Astrocyte (in vitro differentiated cells and primary cell): Measurements from ENCODE around the gene DEDD2. TPM values are rescaled to one million over a fixed set of nuclear protein-coding genes. Genes with fewer than 3 reads are reported as not detected.
A peak's percentile ranks its signal among the peaks of the same experiment; 100 is the strongest.

ENCODE experiments used
- DNase-seq: peaks from one replicate; pipeline ENCODE4 v3.0.0-alpha.2; 2010; ENCODE audit warnings: low read depth
- FAIRE-seq: peaks from 2 replicates; lab custom pipeline; 2011; peaks lifted over from hg19 to GRCh38; lab: Jason Lieb, UNC
- H2AFZ ChIP-seq: 2 replicates; pipeline ENCODE4 v1.6.0; 2012; ENCODE audit warnings: low read depth, low read length, inconsistent platforms
- H3K27ac ChIP-seq: 2 replicates; pipeline ENCODE4 v1.5.1; 2011; ENCODE audit warnings: low read depth, low read length, inconsistent platforms
- H3K27me3 ChIP-seq: 2 replicates; pipeline ENCODE4 v1.6.0; 2011; ENCODE audit warnings: low read length, inconsistent platforms; ENCODE audit not compliant: insufficient read depth
- H3K36me3 ChIP-seq: 2 replicates; pipeline ENCODE4 v1.5.1; 2011; ENCODE audit warnings: low read length, inconsistent platforms; ENCODE audit not compliant: insufficient read depth
- H3K4me1 ChIP-seq: 2 replicates; pipeline ENCODE4 v1.5.1; 2011; ENCODE audit warnings: low read length, inconsistent platforms; ENCODE audit not compliant: insufficient read depth
- H3K4me2 ChIP-seq: 2 replicates; pipeline ENCODE4 v1.6.0; 2012; ENCODE audit warnings: low read length, inconsistent platforms
- H3K4me3 ChIP-seq: 2 replicates; pipeline ENCODE4 v1.5.1; 2011; ENCODE audit warnings: low read depth, mild to moderate bottlenecking, low read length, inconsistent platforms; ENCODE audit not compliant: insufficient read depth
- H3K79me2 ChIP-seq: 2 replicates; pipeline ENCODE4 v1.6.0; 2012; ENCODE audit warnings: mild to moderate bottlenecking, low read length, inconsistent platforms; ENCODE audit not compliant: insufficient read depth
- H3K9ac ChIP-seq: 2 replicates; pipeline ENCODE4 v1.6.0; 2012; ENCODE audit warnings: mild to moderate bottlenecking, low read length, inconsistent platforms
- H3K9me3 ChIP-seq: 2 replicates; pipeline ENCODE4 v1.5.1; 2012; ENCODE audit warnings: low read depth, mild to moderate bottlenecking, low read length, inconsistent platforms; ENCODE audit not compliant: insufficient read depth
- H4K20me1 ChIP-seq: 2 replicates; pipeline ENCODE4 v1.6.0; 2012; ENCODE audit warnings: low read length, inconsistent platforms; ENCODE audit not compliant: insufficient read depth
- H3K27ac Mint-ChIP-seq: one replicate; pipeline ENCODE4 v1.8.0; 2021; ENCODE audit warnings: mild to moderate bottlenecking, mixed read lengths; ENCODE audit not compliant: unreplicated experiment
- H3K27me3 Mint-ChIP-seq: one replicate; pipeline ENCODE4 v1.8.0; 2021; ENCODE audit warnings: low read depth, mixed read lengths; ENCODE audit not compliant: unreplicated experiment
- H3K36me3 Mint-ChIP-seq: one replicate; pipeline ENCODE4 v1.8.0; 2021; ENCODE audit warnings: low read depth, mixed read lengths; ENCODE audit not compliant: unreplicated experiment
- H3K4me1 Mint-ChIP-seq: one replicate; pipeline ENCODE4 v1.8.0; 2021; ENCODE audit warnings: low read depth, mixed read lengths; ENCODE audit not compliant: unreplicated experiment
- H3K4me3 Mint-ChIP-seq: one replicate; pipeline ENCODE4 v1.8.0; 2021; ENCODE audit warnings: mild to moderate bottlenecking, moderate library complexity, mixed read lengths; ENCODE audit not compliant: unreplicated experiment
- H3K9me3 Mint-ChIP-seq: one replicate; pipeline ENCODE4 v1.8.0; 2021; ENCODE audit warnings: mild to moderate bottlenecking, mixed read lengths; ENCODE audit not compliant: unreplicated experiment
- CTCF ChIP-seq: IDR thresholded peaks from 2 replicates; pipeline ENCODE4 v1.5.1; 2011; ENCODE audit warnings: low read depth, mild to moderate bottlenecking, inconsistent platforms, low read length, moderate library complexity; ENCODE audit not compliant: insufficient read depth
- EZH2 ChIP-seq: IDR thresholded peaks from 2 replicates; pipeline ENCODE4 v1.6.1; 2012; ENCODE audit warnings: mild to moderate bottlenecking, low read length, inconsistent platforms; ENCODE audit not compliant: insufficient read depth
- total RNA-seq: library from RNA; stranded (reverse); gene quantifications from 2 replicates; pipeline ENCODE4 v1.2.1, GENCODE V29; 2021

The DEDD2 gene
- total RNA-seq, 1 donor from 2014 or later = 26.1 TPM

DNA sequence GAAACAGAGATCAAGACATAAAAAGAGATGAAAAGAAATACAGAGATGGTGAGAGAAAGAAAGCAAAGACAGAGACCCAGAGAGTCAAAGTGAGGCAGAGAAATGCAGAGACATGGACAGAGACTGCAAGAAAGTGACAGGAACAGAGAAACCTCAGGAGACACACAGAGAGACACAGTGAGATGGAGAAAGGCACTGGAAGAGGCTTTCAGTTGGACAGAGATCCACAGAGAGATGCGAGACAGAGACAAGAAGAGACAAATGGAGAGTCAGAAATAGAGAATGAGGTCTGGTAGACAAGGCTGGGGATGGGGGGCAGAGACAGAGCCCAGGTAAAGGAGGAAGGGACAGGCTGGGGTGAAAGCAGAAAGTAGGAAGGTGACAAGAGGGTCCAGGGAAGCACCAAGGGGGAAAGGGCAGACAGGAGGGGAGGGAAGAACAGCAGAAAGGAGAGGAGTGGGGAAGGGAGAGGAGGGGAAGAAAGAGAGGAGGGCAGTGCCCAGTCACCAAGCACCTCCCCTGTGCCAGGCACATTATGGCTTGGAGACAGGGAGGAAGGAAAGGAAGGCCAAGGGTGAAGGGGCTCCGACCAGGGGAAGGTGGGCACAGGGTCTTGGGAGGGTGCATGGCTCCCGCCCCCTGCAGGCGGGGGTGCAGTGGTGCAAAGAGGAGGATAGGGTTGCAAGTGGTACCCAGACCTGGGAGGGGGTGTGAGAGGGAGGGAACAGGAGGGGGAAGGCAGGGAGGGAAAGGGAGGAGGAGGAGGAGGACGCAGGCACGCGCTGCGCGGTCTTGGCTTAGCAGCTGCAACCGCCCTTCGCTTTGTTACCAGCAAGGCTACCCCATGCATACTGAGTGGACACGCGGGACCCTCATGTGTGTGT is 38.4 kb downstream of the DEDD2 start:
- Mint-ChIP-seq H3K4me3 (no peak overlapping the region), H3K9me3 (no peaks in the 10 kb centered on the region), H3K27me3 (peaks cover 50% of the 10 kb centered on the region), H3K27ac (no peak overlapping the region), H3K36me3 (no peaks in the 10 kb centered on the region), H3K4me1 (peaks cover 7% of the 10 kb centered on the region)
- H3K36me3 ChIP-seq = no peaks in the 10 kb centered on the region
- no peak for FAIRE-seq
- peaks cover 20% of the 10 kb centered on the region for H4K20me1 ChIP-seq
- no peak overlapping the region for H3K4me3 ChIP-seq
- H3K4me1 ChIP-seq = no peaks in the 10 kb centered on the region
- H3K9me3 ChIP-seq = no peaks in the 10 kb centered on the region
- DNase-seq = no peak
- H3K27me3 ChIP-seq = peaks cover 60% of the 10 kb centered on the region
- TF ChIP-seq CTCF = no peak
- peak; percentile 49 for TF ChIP-seq EZH2
- H3K79me2 ChIP-seq = no peaks in the 10 kb centered on the region
- no peak overlapping the region for H3K9ac ChIP-seq
- no peak overlapping the region for H3K4me2 ChIP-seq
- H3K27ac ChIP-seq = no peak overlapping the region
- no peak overlapping the region for H2AFZ ChIP-seq

- Histone ChIP-seq H3K27ac (no peak overlapping the region), H3K9me3 (no peaks in the 10 kb centered on the region), H3K4me3 (no peak overlapping the region), H3K79me2 (no peaks in the 10 kb centered on the region), H3K4me1 (no peaks in the 10 kb centered on the region), H2AFZ (peak overlapping the region; percentile 45), H3K36me3 (no peaks in the 10 kb centered on the region), H3K4me2 (peak overlapping the region; percentile 100), H3K9ac (peak overlapping the region; percentile 30), H4K20me1 (peaks cover 20% of the 10 kb centered on the region), H3K27me3 (peaks cover 60% of the 10 kb centered on the region)
- TF ChIP-seq CTCF = no peak
- no peak for TF ChIP-seq EZH2
- DNase-seq (no peak), FAIRE-seq (no peak)
- Mint-ChIP-seq H3K9me3 (no peaks in the 10 kb centered on the region), H3K27me3 (peaks cover 58% of the 10 kb centered on the region), H3K36me3 (no peaks in the 10 kb centered on the region), H3K4me1 (peaks cover 7% of the 10 kb centered on the region), H3K4me3 (no peak overlapping the region), H3K27ac (no peak overlapping the region)
Observed at GRCh38 chr19:42177686-42178019, 39.8 kb downstream of the DEDD2 start.

- no peaks in the 10 kb centered on the region for H3K79me2 ChIP-seq
- H3K4me3 ChIP-seq = no peak overlapping the region
- peaks cover 20% of the 10 kb centered on the region for H4K20me1 ChIP-seq
- H3K36me3 ChIP-seq = no peaks in the 10 kb centered on the region
- Mint-ChIP-seq H3K36me3 (no peaks in the 10 kb centered on the region), H3K4me1 (peaks cover 7% of the 10 kb centered on the region), H3K4me3 (no peak overlapping the region), H3K9me3 (no peaks in the 10 kb centered on the region), H3K27me3 (peaks cover 58% of the 10 kb centered on the region), H3K27ac (no peak overlapping the region)
- no peak for FAIRE-seq
- H3K4me1 ChIP-seq = no peaks in the 10 kb centered on the region
- peak overlapping the region; percentile 45 for H2AFZ ChIP-seq
- peaks cover 55% of the 10 kb centered on the region for H3K27me3 ChIP-seq
- H3K9ac ChIP-seq = peak overlapping the region; percentile 30
- DNase-seq = peak; percentile 72
- peak overlapping the region; percentile 100 for H3K4me2 ChIP-seq
- no peak overlapping the region for H3K27ac ChIP-seq
- H3K9me3 ChIP-seq = no peaks in the 10 kb centered on the region
- TF ChIP-seq EZH2 = peak; percentile 9
- TF ChIP-seq CTCF = no peak
Observed at GRCh38 chr19:42176990-42177685, 40.3 kb downstream of the DEDD2 start.
